H1 (cell line): ENCODE measurements around the gene NDUFAF8. TPM values are rescaled to one million over a fixed set of nuclear protein-coding genes. Genes with fewer than 3 reads are reported as not detected.

ENCODE experiments used
- CTCF ChIA-PET: fragments of 300-600 bp; sonication (Branson Sonifier 250); formaldehyde crosslinking; loops from one replicate; lab custom pipeline; 2021; ENCODE audit not compliant: partially characterized antibody; lab: Charles Lee
- POLR2A ChIA-PET: fragments of 300-600 bp; sonication (Branson Sonifier 250); formaldehyde crosslinking; loops from one replicate; lab custom pipeline; 2021; ENCODE audit warnings: inconsistent platforms; ENCODE audit not compliant: partially characterized antibody; lab: Charles Lee
- DNase-seq, 2 experiments: peaks; one replicate each; pipeline versions ENCODE4 v3.0.0 to v3.0.0-alpha.2; 2010 to 2022; ENCODE audit warnings: low spot score in 2 of 2, low read depth in 1 of 2, mixed read lengths in 1 of 2
- FAIRE-seq: peaks from 2 replicates; lab custom pipeline; 2011; peaks lifted over from hg19 to GRCh38; lab: Jason Lieb, UNC
- H2AFZ ChIP-seq: 2 replicates; pipeline ENCODE4 v1.8.1; 2012; ENCODE audit warnings: low read length, inconsistent platforms
- H2AK5ac ChIP-seq: 2 replicates; pipeline ENCODE4 v1.6.1; 2013; ENCODE audit warnings: low read depth, low read length
- H2BK120ac ChIP-seq: replicated peaks from 2 replicates; pipeline ENCODE3; 2013; ENCODE audit warnings: low read depth, low read length, inconsistent platforms
- H2BK12ac ChIP-seq: 2 replicates; pipeline ENCODE4 v1.6.1; 2013; ENCODE audit warnings: low read depth, low read length
- H2BK15ac ChIP-seq: 2 replicates; pipeline ENCODE4 v1.6.1; 2013; ENCODE audit warnings: low read length
- H2BK20ac ChIP-seq: 2 replicates; pipeline ENCODE4 v1.6.1; 2013; ENCODE audit warnings: low read length
- H2BK5ac ChIP-seq: 2 replicates; pipeline ENCODE4 v1.6.1; 2013; ENCODE audit warnings: low read depth, low read length
- H3K14ac ChIP-seq: 2 replicates; pipeline ENCODE4 v1.6.1; 2013; ENCODE audit warnings: inconsistent platforms; ENCODE audit not compliant: insufficient read length
- H3K18ac ChIP-seq: 2 replicates; pipeline ENCODE4 v1.6.1; 2013; ENCODE audit warnings: low read length; ENCODE audit errors: extremely low read depth
- H3K23ac ChIP-seq: 2 replicates; pipeline ENCODE4 v1.6.1; 2013; ENCODE audit warnings: inconsistent platforms; ENCODE audit not compliant: insufficient read length
- H3K23me2 ChIP-seq: 2 replicates; pipeline ENCODE4 v1.6.1; 2013; ENCODE audit warnings: low read depth, low read length
- H3K27ac ChIP-seq: 2 replicates; pipeline ENCODE4 v1.6.1; 2011; ENCODE audit warnings: low read depth, low read length, inconsistent platforms
- H3K27me3 ChIP-seq, 4 experiments: replicated peaks in 1 of 4; 1 replicate in 1 of 4; 2 replicates in 3 of 4; pipeline versions ENCODE4 v1.6.1 to v1.8.1; 2011 to 2013; ENCODE audit warnings: low read length in 3 of 4, mild to moderate bottlenecking in 3 of 4, inconsistent platforms in 2 of 4, mixed read lengths in 2 of 4, moderate library complexity in 1 of 4; ENCODE audit not compliant: control insufficient read depth in 3 of 4, insufficient read depth in 3 of 4; ENCODE audit errors: extremely low read depth in 1 of 4
- H3K36me3 ChIP-seq, 4 experiments: 2 replicates each; pipeline versions ENCODE4 v1.6.1 to v1.8.1; 2011 to 2013; ENCODE audit warnings: mild to moderate bottlenecking in 4 of 4, low read length in 3 of 4, moderate library complexity in 2 of 4, control low read depth in 1 of 4, inconsistent platforms in 1 of 4; ENCODE audit not compliant: insufficient read depth in 4 of 4, control insufficient read depth in 2 of 4
- H3K4ac ChIP-seq: replicated peaks from 2 replicates; pipeline ENCODE3; 2013; ENCODE audit warnings: low read length, low read depth, mixed read lengths, inconsistent platforms; ENCODE audit not compliant: insufficient read length
- H3K4me1 ChIP-seq, 4 experiments: replicated peaks in 1 of 4; 1 replicate in 1 of 4; 2 replicates in 3 of 4; pipeline versions ENCODE4 v1.6.1 to v1.8.1; 2011 to 2013; ENCODE audit warnings: low read length in 3 of 4, inconsistent platforms in 2 of 4, mixed read lengths in 1 of 4; ENCODE audit not compliant: insufficient read depth in 4 of 4, control insufficient read depth in 3 of 4
- H3K4me2 ChIP-seq, 2 experiments: 2 replicates each; pipeline versions ENCODE4 v1.6.1 to v1.8.1; 2011 to 2013; ENCODE audit warnings: low read depth in 2 of 2, low read length in 2 of 2, control low read depth in 1 of 2, inconsistent platforms in 1 of 2, mild to moderate bottlenecking in 1 of 2; ENCODE audit not compliant: insufficient read depth in 1 of 2
- H3K4me3 ChIP-seq, 4 experiments: fragments of 200-600, 300-600 bp in 1 of 4; sonication (generic), shearing (Covaris generic), sonication (Bioruptor Twin) in 1 of 4; 2 replicates each; pipeline versions ENCODE4 v1.5.1 to v1.8.1; 2011 to 2016; ENCODE audit warnings: low read length in 4 of 4, low read depth in 3 of 4, control low read depth in 2 of 4, inconsistent platforms in 2 of 4, mild to moderate bottlenecking in 2 of 4, mixed read lengths in 1 of 4, moderate library complexity in 1 of 4; ENCODE audit not compliant: insufficient read depth in 2 of 4; ENCODE audit errors: extremely low read depth in 1 of 4
- H3K56ac ChIP-seq: replicated peaks from 2 replicates; pipeline ENCODE3; 2013; ENCODE audit warnings: low read depth, mild to moderate bottlenecking, mixed read lengths, low read length, inconsistent platforms; ENCODE audit not compliant: insufficient read length
- H3K79me1 ChIP-seq: 2 replicates; pipeline ENCODE4 v1.6.1; 2013; ENCODE audit warnings: low read depth, low read length, control low read depth
- H3K79me2 ChIP-seq, 2 experiments: 2 replicates each; pipeline versions ENCODE4 v1.6.1 to v1.8.1; 2012 to 2013; ENCODE audit warnings: low read length in 2 of 2, mild to moderate bottlenecking in 2 of 2, inconsistent platforms in 1 of 2; ENCODE audit not compliant: insufficient read depth in 2 of 2, control insufficient read depth in 1 of 2
- H3K9ac ChIP-seq, 4 experiments: replicated peaks in 1 of 4; 1 replicate in 1 of 4; 2 replicates in 3 of 4; pipeline versions ENCODE4 v1.6.1 to v1.8.1; 2011 to 2013; ENCODE audit warnings: low read depth in 3 of 4, low read length in 3 of 4, control low read depth in 2 of 4, mild to moderate bottlenecking in 2 of 4, moderate library complexity in 2 of 4, inconsistent platforms in 1 of 4; ENCODE audit errors: extremely low read depth in 1 of 4
- H3K9me3 ChIP-seq, 2 experiments: 2 replicates each; pipeline versions ENCODE4 v1.6.1 to v1.8.1; 2012 to 2013; ENCODE audit warnings: mild to moderate bottlenecking in 2 of 2, moderate library complexity in 2 of 2, control low read depth in 1 of 2, inconsistent platforms in 1 of 2, low read depth in 1 of 2, low read length in 1 of 2, mixed read lengths in 1 of 2; ENCODE audit not compliant: insufficient read depth in 2 of 2
- H4K20me1 ChIP-seq, 2 experiments: replicated peaks in 1 of 2; 2 replicates each; pipeline versions ENCODE3 to v1.8.1; 2011 to 2013; ENCODE audit warnings: inconsistent platforms in 2 of 2, low read length in 2 of 2, mild to moderate bottlenecking in 1 of 2; ENCODE audit not compliant: insufficient read depth in 2 of 2, control insufficient read depth in 1 of 2
- H4K5ac ChIP-seq: 2 replicates; pipeline ENCODE4 v1.6.1; 2013; ENCODE audit warnings: low read length, low read depth, mixed read lengths, inconsistent platforms; ENCODE audit not compliant: insufficient read length
- H4K8ac ChIP-seq: 2 replicates; pipeline ENCODE4 v1.8.0; 2013; ENCODE audit warnings: mild to moderate bottlenecking, moderate library complexity, low read length, inconsistent platforms; ENCODE audit not compliant: insufficient read depth; ENCODE audit errors: extremely low read depth
- H4K91ac ChIP-seq: replicated peaks from 2 replicates; pipeline ENCODE3; 2013; ENCODE audit warnings: low read length, mixed read lengths, inconsistent platforms; ENCODE audit not compliant: insufficient read length
- CREB1 ChIP-seq: IDR thresholded peaks from 2 replicates; pipeline ENCODE4 v1.6.1; 2012; ENCODE audit warnings: inconsistent platforms
- JUND ChIP-seq: IDR thresholded peaks from 2 replicates; pipeline ENCODE4 v1.6.1; 2011; ENCODE audit warnings: mild to moderate bottlenecking, improper control_type of control experiment, low read length
- KDM1A ChIP-seq: fragments of 200-600, 300-600 bp; sonication (generic); IDR thresholded peaks from 2 replicates; pipeline ENCODE4 v1.7.1; 2016; ENCODE audit warnings: mild to moderate bottlenecking, low read length, borderline replicate concordance
- POLR2AphosphoS5 ChIP-seq: IDR thresholded peaks from 2 replicates; pipeline ENCODE4 v1.6.1; 2011; ENCODE audit warnings: low read depth, low read length
- RNF2 ChIP-seq: fragments of 200-900, 300-1000 bp; sonication (generic); IDR thresholded peaks from 2 replicates; pipeline ENCODE4 v1.7.1; 2016; ENCODE audit warnings: borderline replicate concordance, low read depth, mild to moderate bottlenecking, antibody characterized with exemption, low read length; ENCODE audit not compliant: poor library complexity, severe bottlenecking; ENCODE audit errors: missing control alignments
- RXRA ChIP-seq: IDR thresholded peaks from 2 replicates; pipeline ENCODE4 v1.6.1; 2011; ENCODE audit warnings: low read depth, mild to moderate bottlenecking, low read length, moderate library complexity; ENCODE audit not compliant: insufficient read depth
- WGBS, 2 experiments: shearing (Covaris generic) in 1 of 2; methylation state at CpG; one replicate each; pipeline versions ENCODE4 v1.1.6 to v1.1.7; 2013 to 2015; ENCODE audit warnings: low lambda C conversion rate in 2 of 2, mixed read lengths in 2 of 2, inconsistent platforms in 1 of 2, low coverage in 1 of 2, missing lambda C conversion rate in 1 of 2; ENCODE audit not compliant: insufficient replicate concordance in 2 of 2, insufficient coverage in 1 of 2, insufficient read length in 1 of 2; ENCODE audit errors: extremely low coverage in 1 of 2, missing lambda C conversion rate in 1 of 2; 5-methylcytosine and 5-hydroxymethylcytosine counted together
- polyA plus RNA-seq, 7 experiments: library from polyadenylated mRNA; depleted of rRNA in 3 of 7; stranded (reverse) in 5 of 7; unstranded in 2 of 7; fragments of >200 nt in 5 of 7; fragments of 200-250 nt in 2 of 7; gene quantifications; 1 replicate in 5 of 7; 2 replicates in 1 of 7; 4 replicates in 1 of 7; pipeline versions ENCODE4 v1.2.1 to v1.2.3, GENCODE V29; 2011 to 2013; ENCODE audit warnings: missing spikeins in 2 of 7, mixed read lengths in 2 of 7
- total RNA-seq: library from RNA; stranded (reverse); fragmentation: NEBNext Ultra II Directional; extraction: Animal tissue kit (Norgen Biotek cat#: 25700); gene quantifications from 2 replicates; pipeline ENCODE4 v1.2.1, GENCODE V29; 2021
- TF ChIP-seq, protein P1 (sequence below): IDR thresholded peaks from 2 replicates; pipeline ENCODE4 v1.6.1; 2012; ENCODE audit warnings: inconsistent platforms

Gene NDUFAF8
- total and polyA plus RNA-seq, 2 of the 8 experiments (the other 6 are each of a cell fraction or from before 2014, with no cell fraction given), result 48.9 to 91.1 TPM

DNA sequence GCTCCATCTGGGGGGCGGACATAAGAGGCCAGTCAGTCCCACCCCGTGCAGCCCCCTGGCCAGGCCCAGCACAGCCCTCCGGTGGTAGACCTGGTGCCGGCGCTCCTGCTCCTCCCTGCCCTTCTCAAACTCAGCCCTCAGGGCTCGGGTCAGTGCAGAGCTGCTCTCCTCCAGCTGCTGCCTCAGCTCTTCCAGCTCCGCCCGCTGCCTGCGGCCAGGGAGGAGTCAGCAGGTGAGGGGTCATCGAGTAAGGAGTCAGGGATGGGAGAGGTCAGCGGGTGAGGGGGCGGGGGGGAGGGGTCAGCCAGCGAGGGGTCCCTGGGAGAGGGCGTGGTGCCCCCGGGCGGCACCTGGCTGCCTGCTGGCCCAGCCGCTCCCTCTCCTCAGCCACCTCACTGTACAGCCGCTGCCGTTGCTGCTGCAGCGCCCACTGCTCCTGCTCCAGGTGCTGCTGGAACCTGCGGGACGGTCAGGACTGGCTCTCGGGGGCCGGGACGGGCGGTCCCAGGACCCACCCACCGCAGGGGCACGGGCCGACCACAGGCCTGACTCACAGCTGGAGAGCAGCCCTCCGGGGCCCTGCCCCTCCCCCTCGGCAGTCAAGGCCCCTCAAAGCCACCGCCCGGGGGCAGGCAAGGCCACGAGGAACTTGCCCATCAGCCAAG, 46.6 kb upstream of the NDUFAF8 start:
- ChIA-PET CTCF (interaction anchor here (0.7 to 2.0 kb wide), 6 partner anchors 10 to 71 kb away, joined by 3 to 7 read pairs (median 4); no protein-coding TSS in a partner anchor), POLR2A (no interaction called here)
- no peak overlapping the region for H3K4me3 ChIP-seq
- H3K9ac ChIP-seq, result no peak overlapping the region
- no peaks in the 10 kb centered on the region for H3K79me2 ChIP-seq
- no peak for TF ChIP-seq RNF2
- TF ChIP-seq, protein P1, sequence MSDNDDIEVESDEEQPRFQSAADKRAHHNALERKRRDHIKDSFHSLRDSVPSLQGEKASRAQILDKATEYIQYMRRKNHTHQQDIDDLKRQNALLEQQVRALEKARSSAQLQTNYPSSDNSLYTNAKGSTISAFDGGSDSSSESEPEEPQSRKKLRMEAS, result no peak
- TF ChIP-seq CREB1, result no peak
- no peak for TF ChIP-seq RXRA
- no peak for TF ChIP-seq POLR2AphosphoS5
- TF ChIP-seq KDM1A, result no peak
- no peak for TF ChIP-seq JUND
- no peak overlapping the region for H3K4ac ChIP-seq
- no peaks in the 10 kb centered on the region for H3K79me1 ChIP-seq
- no peak overlapping the region for H2AK5ac ChIP-seq
- no peak for FAIRE-seq
- no peak overlapping the region for H2BK20ac ChIP-seq
- no peaks in the 10 kb centered on the region for H3K23me2 ChIP-seq
- DNase-seq, result no peak
- WGBS, 2 experiments, result 93% methylated on average over 13 of the region's 34 CpGs; no CpG with 5 or more reads in 1 of the 2 experiments
- H3K4me1 ChIP-seq, result no peaks in the 10 kb centered on the region
- no peak overlapping the region for H3K23ac ChIP-seq
- no peak overlapping the region for H2BK12ac ChIP-seq
- no peak overlapping the region for H3K56ac ChIP-seq
- H3K14ac ChIP-seq, result no peak overlapping the region
- no peak overlapping the region; the same call in 1 of the 2 replicates for H4K8ac ChIP-seq
- no peaks in the 10 kb centered on the region for H3K27me3 ChIP-seq
- H3K4me2 ChIP-seq, result no peak overlapping the region
- H4K5ac ChIP-seq, result no peak overlapping the region
- no peak overlapping the region for H4K91ac ChIP-seq
- H2BK15ac ChIP-seq, result no peak overlapping the region
- H3K18ac ChIP-seq, result no peak overlapping the region
- H2BK5ac ChIP-seq, result no peak overlapping the region
- H2BK120ac ChIP-seq, result no peak overlapping the region
- H3K36me3 ChIP-seq, result peaks cover 0 to 23% (median 3%) of the 10 kb centered on the region in 4 experiments; a peak in 3 of 8 replicates
- H2AFZ ChIP-seq, result no peak overlapping the region
- H3K9me3 ChIP-seq, result no peaks in the 10 kb centered on the region
- no peak overlapping the region for H3K27ac ChIP-seq
- peaks cover 0 to 2% of the 10 kb centered on the region in 2 experiments for H4K20me1 ChIP-seq
